ENCODE measurements around the gene IL17F.
"Not testable (repeated sequence)": the region's sequence is repeated elsewhere in the genome, so short reads cannot be mapped to it uniquely, and the experiment has no call there.

The IL17F gene

DNA sequence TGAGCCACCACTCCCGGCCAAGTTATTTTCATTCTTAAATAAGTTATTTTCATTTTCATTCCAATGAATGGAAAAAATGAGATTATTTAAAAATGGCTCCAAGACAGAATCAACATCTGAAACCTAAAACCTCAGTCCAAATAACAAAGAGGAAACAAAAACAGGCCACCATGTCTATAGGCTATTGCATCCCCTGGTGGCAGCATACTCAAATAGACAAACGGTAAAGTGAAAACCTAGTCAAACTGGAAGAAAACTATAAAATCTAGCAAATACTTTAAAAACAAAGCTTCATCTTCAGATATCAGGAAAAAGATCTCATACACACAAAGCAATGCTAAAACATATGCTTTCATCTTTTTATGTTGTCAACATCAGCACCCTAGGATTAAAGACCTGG, 37.2 kb downstream of the IL17F start:
- no peak overlapping the region for H3K4me3 ChIP-seq (ENCODE audit: low read depth, low read length)
- no peak for DNase-seq (ENCODE audit: low read depth, low spot score)
- in situ Hi-C loops (cut with HindIII; ENCODE audit: low sequenced_read_pairs): no loop called here
- TF ChIP-seq, protein P1, sequence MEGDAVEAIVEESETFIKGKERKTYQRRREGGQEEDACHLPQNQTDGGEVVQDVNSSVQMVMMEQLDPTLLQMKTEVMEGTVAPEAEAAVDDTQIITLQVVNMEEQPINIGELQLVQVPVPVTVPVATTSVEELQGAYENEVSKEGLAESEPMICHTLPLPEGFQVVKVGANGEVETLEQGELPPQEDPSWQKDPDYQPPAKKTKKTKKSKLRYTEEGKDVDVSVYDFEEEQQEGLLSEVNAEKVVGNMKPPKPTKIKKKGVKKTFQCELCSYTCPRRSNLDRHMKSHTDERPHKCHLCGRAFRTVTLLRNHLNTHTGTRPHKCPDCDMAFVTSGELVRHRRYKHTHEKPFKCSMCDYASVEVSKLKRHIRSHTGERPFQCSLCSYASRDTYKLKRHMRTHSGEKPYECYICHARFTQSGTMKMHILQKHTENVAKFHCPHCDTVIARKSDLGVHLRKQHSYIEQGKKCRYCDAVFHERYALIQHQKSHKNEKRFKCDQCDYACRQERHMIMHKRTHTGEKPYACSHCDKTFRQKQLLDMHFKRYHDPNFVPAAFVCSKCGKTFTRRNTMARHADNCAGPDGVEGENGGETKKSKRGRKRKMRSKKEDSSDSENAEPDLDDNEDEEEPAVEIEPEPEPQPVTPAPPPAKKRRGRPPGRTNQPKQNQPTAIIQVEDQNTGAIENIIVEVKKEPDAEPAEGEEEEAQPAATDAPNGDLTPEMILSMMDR (IDR thresholded peaks at IDR 0.05; ENCODE audit: low read depth, low read length): no peak

DNA sequence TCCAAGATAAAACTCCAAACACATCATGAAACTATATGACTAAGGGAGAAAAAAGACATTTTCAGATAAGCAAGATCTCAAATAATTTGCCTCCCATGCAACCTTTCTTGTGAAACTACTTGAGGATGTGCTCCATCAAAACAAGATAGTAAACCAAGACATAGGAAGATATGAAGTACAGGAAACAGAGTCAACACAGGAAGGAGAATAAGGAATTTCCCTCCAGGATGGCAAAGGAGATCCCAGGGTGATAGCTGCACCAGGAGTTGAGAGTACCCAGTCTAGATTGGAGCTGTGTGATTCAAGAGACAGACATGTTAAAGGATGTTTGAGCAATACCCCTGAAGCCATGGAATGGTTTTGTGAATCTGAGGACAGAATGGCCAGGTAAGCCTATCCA, 42.8 kb downstream of the IL17F start:
- no peak overlapping the region for H3K4me3 ChIP-seq (ENCODE audit: low read depth, low read length)
- DNase-seq (ENCODE audit: low read depth, low spot score): no peak
- TF ChIP-seq, protein P1 (IDR thresholded peaks at IDR 0.05; ENCODE audit: low read depth, low read length): no peak
- in situ Hi-C loops (cut with HindIII; ENCODE audit: low sequenced_read_pairs): no loop called here

DNA sequence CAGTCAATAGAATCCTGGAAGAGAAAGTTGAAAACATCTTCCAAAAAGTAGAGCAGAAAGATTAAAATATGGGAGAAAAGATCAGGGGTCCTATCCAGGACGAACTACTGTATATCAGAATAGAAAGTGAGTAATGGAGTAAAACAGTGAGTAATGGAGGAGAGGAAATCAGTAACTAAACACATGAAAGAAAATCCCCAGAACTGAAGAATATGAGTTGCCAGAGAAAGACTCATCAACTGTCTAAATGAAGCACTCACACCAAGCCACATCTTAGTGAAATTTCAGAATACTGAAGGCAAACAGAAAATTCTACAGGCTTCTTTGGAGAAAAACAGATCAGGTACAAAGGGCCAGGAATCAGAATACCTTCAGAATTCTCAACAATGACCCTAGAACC, 43.3 kb downstream of the IL17F start:
- no peak overlapping the region for H3K4me3 ChIP-seq (ENCODE audit: low read depth, low read length)
- DNase-seq (ENCODE audit: low read depth, low spot score): no peak
- TF ChIP-seq, protein P1 (IDR thresholded peaks at IDR 0.05; ENCODE audit: low read depth, low read length): no peak
- in situ Hi-C loops (cut with HindIII; ENCODE audit: low sequenced_read_pairs): no loop called here

DNA sequence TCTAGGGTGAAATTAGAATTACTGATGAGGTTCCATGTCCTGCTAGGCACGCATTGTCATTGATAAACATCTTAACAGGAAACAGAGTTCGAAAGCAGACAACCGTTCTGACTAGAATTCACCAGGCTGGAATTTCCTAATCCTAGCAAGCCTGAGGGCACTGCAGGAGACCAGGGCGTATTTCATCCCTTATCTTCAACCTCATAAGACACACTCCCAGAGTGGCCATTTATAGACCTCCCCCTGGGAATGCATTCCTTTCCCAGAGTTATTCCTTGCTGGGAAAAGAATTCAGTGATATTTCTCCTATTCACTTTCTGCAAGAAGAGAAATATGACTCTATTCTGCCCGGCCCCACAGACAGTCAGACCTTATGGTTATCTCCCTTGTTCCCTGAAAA, 44.2 kb downstream of the IL17F start:
- DNase-seq (ENCODE audit: low read depth, low spot score); H3K4me3 ChIP-seq (ENCODE audit: low read depth, low read length); in situ Hi-C loops (cut with HindIII; ENCODE audit: low sequenced_read_pairs): not testable (repeated sequence)

DNA sequence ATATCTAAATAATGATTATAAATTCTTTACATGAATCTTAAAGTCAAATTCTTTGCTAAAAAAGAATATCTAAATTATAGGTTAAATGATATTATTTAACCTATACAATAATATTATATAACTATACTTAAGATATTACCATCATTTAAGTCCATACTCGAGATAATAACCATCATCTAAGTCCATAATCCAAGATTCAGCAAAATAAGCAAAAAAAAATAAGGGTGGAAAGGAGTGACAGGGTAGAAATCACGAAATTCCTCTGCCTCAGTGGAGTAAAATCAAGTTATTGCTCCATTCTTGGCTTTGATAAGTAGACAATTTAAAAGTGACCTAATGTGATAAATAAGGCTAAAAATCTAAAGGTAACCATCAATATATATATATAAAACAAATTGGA, 48.4 kb downstream of the IL17F start:
- TF ChIP-seq, protein P1 (IDR thresholded peaks at IDR 0.05; ENCODE audit: low read depth, low read length): no peak
- in situ Hi-C loops (cut with HindIII; ENCODE audit: low sequenced_read_pairs): no loop called here
- no peak overlapping the region for H3K4me3 ChIP-seq (ENCODE audit: low read depth, low read length)
- no peak for DNase-seq (ENCODE audit: low read depth, low spot score)

DNA sequence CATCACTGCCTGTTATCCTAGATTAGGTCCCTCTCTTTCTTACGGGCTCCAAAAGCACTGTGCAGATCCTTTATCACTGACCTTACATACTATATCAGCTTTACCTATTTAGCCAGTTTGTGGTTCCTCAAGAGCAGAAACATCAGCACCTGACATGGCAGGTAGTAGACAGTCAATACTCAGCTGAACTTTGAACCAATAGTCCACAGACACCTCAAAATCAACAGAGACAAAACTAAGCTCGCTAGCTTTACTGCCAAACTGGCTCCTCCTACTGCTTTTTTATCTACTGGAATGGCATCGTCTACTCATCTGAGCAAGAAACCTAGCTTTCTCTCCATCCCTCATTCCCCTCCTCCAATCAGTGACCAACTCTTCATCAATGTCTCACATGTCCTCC, 52.5 kb downstream of the IL17F start:
- in situ Hi-C loops (cut with HindIII; ENCODE audit: low sequenced_read_pairs): no loop called here
- TF ChIP-seq, protein P1 (IDR thresholded peaks at IDR 0.05; ENCODE audit: low read depth, low read length): no peak
- H3K4me3 ChIP-seq (ENCODE audit: low read depth, low read length): no peak overlapping the region
- DNase-seq (ENCODE audit: low read depth, low spot score): no peak

DNA sequence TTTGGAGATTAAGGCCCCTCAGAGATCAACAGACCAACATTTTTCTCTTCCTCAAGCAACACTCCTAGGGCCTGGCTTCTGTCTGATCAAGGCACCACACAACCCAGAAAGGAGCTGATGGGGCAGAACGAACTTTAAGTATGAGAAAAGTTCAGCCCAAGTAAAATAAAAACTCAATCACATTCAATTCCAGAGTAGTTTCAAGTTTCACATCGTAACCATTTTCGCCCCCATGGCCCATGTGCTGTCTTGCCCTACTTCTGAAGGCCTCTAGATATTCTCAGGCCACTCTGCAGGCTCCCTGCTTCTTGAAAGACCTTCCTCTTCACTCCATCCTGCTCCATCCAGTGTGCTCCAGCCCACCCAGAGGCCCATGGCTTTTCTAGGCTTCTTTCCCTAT, 53.9 kb downstream of the IL17F start:
- TF ChIP-seq, protein P1 (IDR thresholded peaks at IDR 0.05; ENCODE audit: low read depth, low read length): no peak
- no peak overlapping the region for H3K4me3 ChIP-seq (ENCODE audit: low read depth, low read length)
- in situ Hi-C loops (cut with HindIII; ENCODE audit: low sequenced_read_pairs): no loop called here
- no peak for DNase-seq (ENCODE audit: low read depth, low spot score)

Measured in astrocyte of the spinal cord (primary cell).